CD14-positive monocyte (primary cell): Measurements from ENCODE around the gene NRK. TPM values are rescaled to one million over a fixed set of nuclear protein-coding genes. Genes with fewer than 3 reads are reported as not detected.

Experiments
- DNase-seq, 3 donors: peaks; one replicate each; pipeline ENCODE4 v3.0.0-alpha.2; 2011 to 2022
- H2AFZ ChIP-seq: 2 replicates; pipeline ENCODE4 v1.6.0; 2012; ENCODE audit warnings: mild to moderate bottlenecking, low read depth, low read length, inconsistent platforms; ENCODE audit not compliant: insufficient read depth, poor library complexity, severe bottlenecking
- H3K27ac ChIP-seq, 2 donors: 1 replicate in 1 of 2; 2 replicates in 1 of 2; pipeline ENCODE4 v1.5.1; 2012 to 2013; ENCODE audit warnings: low read length in 2 of 2, control low read depth in 1 of 2, inconsistent platforms in 1 of 2, low read depth in 1 of 2, mild to moderate bottlenecking in 1 of 2
- H3K27me3 ChIP-seq, 2 donors: one replicate each; pipeline versions ENCODE4 v1.6.0 to v1.6.1; 2011 to 2013; ENCODE audit warnings: low read length in 2 of 2; ENCODE audit not compliant: control insufficient read depth in 2 of 2, insufficient read depth in 2 of 2
- H3K36me3 ChIP-seq, 2 donors: replicated peaks in 1 of 2; 1 replicate in 1 of 2; 2 replicates in 1 of 2; pipeline versions ENCODE4 v1.5.1 to v1.6.1; 2012 to 2013; ENCODE audit warnings: low read length in 2 of 2, control low read depth in 1 of 2, inconsistent platforms in 1 of 2, mild to moderate bottlenecking in 1 of 2; ENCODE audit not compliant: insufficient read depth in 2 of 2, control insufficient read depth in 1 of 2
- H3K4me1 ChIP-seq, 2 donors: 1 replicate in 1 of 2; 2 replicates in 1 of 2; pipeline versions ENCODE4 v1.5.1 to v1.6.1; 2012 to 2013; ENCODE audit warnings: low read length in 2 of 2, control low read depth in 1 of 2, inconsistent platforms in 1 of 2, mild to moderate bottlenecking in 1 of 2, moderate library complexity in 1 of 2; ENCODE audit not compliant: insufficient read depth in 2 of 2, control insufficient read depth in 1 of 2
- H3K4me2 ChIP-seq: replicated peaks from 2 replicates; pipeline ENCODE3; 2012; ENCODE audit warnings: low read length, moderate library complexity, mild to moderate bottlenecking; ENCODE audit not compliant: poor library complexity, severe bottlenecking; ENCODE audit errors: extremely low read depth
- H3K4me3 ChIP-seq, 3 experiments: fragments of 200-600 bp in 1 of 3; sonication (generic) in 1 of 3; replicated peaks in 1 of 3; 1 replicate in 2 of 3; 2 replicates in 1 of 3; pipeline ENCODE4 v1.5.1; 2011 to 2013; ENCODE audit warnings: low read length in 3 of 3, mild to moderate bottlenecking in 3 of 3, control low read depth in 2 of 3, low read depth in 2 of 3, inconsistent platforms in 1 of 3, moderate library complexity in 1 of 3
- H3K79me2 ChIP-seq: 2 replicates; pipeline ENCODE4 v1.6.0; 2012; ENCODE audit warnings: mild to moderate bottlenecking, control low read depth, inconsistent platforms, low read length, moderate library complexity; ENCODE audit not compliant: insufficient read depth
- H3K9ac ChIP-seq: 2 replicates; pipeline ENCODE4 v1.6.0; 2017; ENCODE audit warnings: low read length, mild to moderate bottlenecking; ENCODE audit not compliant: insufficient read depth, poor library complexity, severe bottlenecking
- H3K9me3 ChIP-seq, 2 donors: replicated peaks in 1 of 2; 1 replicate in 1 of 2; 2 replicates in 1 of 2; pipeline versions ENCODE4 v1.5.1 to v1.6.1; 2012 to 2013; ENCODE audit warnings: low read length in 2 of 2, control low read depth in 1 of 2; ENCODE audit not compliant: control insufficient read depth in 1 of 2, insufficient read depth in 1 of 2
- H4K20me1 ChIP-seq: 2 replicates; pipeline ENCODE4 v1.6.0; 2012; ENCODE audit warnings: mild to moderate bottlenecking, low read length, control low read depth, moderate library complexity; ENCODE audit not compliant: insufficient read depth
- H3K27ac Mint-ChIP-seq, 7 donors: one replicate each; pipeline ENCODE4 v1.8.0; 2020; ENCODE audit warnings: mild to moderate bottlenecking in 7 of 7, mixed read lengths in 7 of 7, moderate library complexity in 6 of 7, inconsistent platforms in 2 of 7
- H3K27me3 Mint-ChIP-seq, 3 donors: one replicate each; pipeline ENCODE4 v1.8.0; 2021 to 2022; ENCODE audit warnings: low read depth in 3 of 3, mild to moderate bottlenecking in 3 of 3, mixed read lengths in 3 of 3, moderate library complexity in 3 of 3, inconsistent platforms in 1 of 3
- H3K36me3 Mint-ChIP-seq, 2 donors: one replicate each; pipeline ENCODE4 v1.8.0; 2020; ENCODE audit warnings: mixed read lengths in 2 of 2, inconsistent platforms in 1 of 2, mild to moderate bottlenecking in 1 of 2
- H3K4me1 Mint-ChIP-seq: one replicate; pipeline ENCODE4 v1.8.0; 2020; ENCODE audit warnings: mild to moderate bottlenecking, mixed read lengths
- H3K4me3 Mint-ChIP-seq, 2 donors: one replicate each; pipeline ENCODE4 v1.8.0; 2020; ENCODE audit warnings: mild to moderate bottlenecking in 2 of 2, mixed read lengths in 2 of 2, moderate library complexity in 1 of 2
- H3K9me3 Mint-ChIP-seq, 7 donors: one replicate each; pipeline ENCODE4 v1.8.0; 2020 to 2022; ENCODE audit warnings: mixed read lengths in 7 of 7, mild to moderate bottlenecking in 6 of 7, moderate library complexity in 6 of 7, inconsistent platforms in 2 of 7
- CTCF ChIP-seq: fragments of 200-600 bp; IDR thresholded peaks from one replicate; pipeline ENCODE4 v1.8.0; 2022; ENCODE audit warnings: antibody characterized with exemption, mild to moderate bottlenecking
- WGBS: methylation state at CpG from one replicate; pipeline ENCODE4 v1.1.5; 2013; ENCODE audit warnings: missing lambda C conversion rate; ENCODE audit not compliant: insufficient coverage; 5-methylcytosine and 5-hydroxymethylcytosine counted together
- intact Hi-C, 2 donors: fragments of 100-400 bp; cut with micrococcal nuclease; formaldehyde crosslinking; loops; one replicate each; pipeline versions ENCODE4 v1.15.0 to v1.15.1; 2023
- polyA plus RNA-seq, 3 donors: library from polyadenylated mRNA; depleted of rRNA in 1 of 3; unstranded in 2 of 3; stranded (reverse) in 1 of 3; fragments of 300-500 nt in 2 of 3; fragments of >200 nt in 1 of 3; fragmentation: Illumina TruSeq in 2 of 3; gene quantifications; 1 replicate in 2 of 3; 2 replicates in 1 of 3; pipeline ENCODE4 v1.2.3, GENCODE V29; 2012 to 2021

NRK gene
- polyA plus RNA-seq, 3 donors, result not detected

- Histone ChIP-seq H3K4me3 (no peak overlapping the region), H3K4me1 (no peaks in the 10 kb centered on the region), H3K4me2 (no peak overlapping the region), H3K9ac (no peak overlapping the region), H4K20me1 (no peaks in the 10 kb centered on the region), H3K79me2 (no peaks in the 10 kb centered on the region), H3K36me3 (no peaks in the 10 kb centered on the region), H3K9me3 (no peaks in the 10 kb centered on the region), H2AFZ (no peak overlapping the region), H3K27ac (no peak overlapping the region), H3K27me3 (no peaks in the 10 kb centered on the region)
- WGBS, result no CpG with 5 or more reads among the region's 3 CpGs
- no peaks in the 10 kb centered on the region for H3K4me1 Mint-ChIP-seq
- H3K27me3 Mint-ChIP-seq, result no peaks in the 10 kb centered on the region
- no peak overlapping the region for H3K4me3 Mint-ChIP-seq
- H3K36me3 Mint-ChIP-seq, result no peaks in the 10 kb centered on the region
- no peak for TF ChIP-seq CTCF
- H3K27ac Mint-ChIP-seq, result no peak overlapping the region
- peaks cover 0 to 3% (median 0%) of the 10 kb centered on the region in 7 donors for H3K9me3 Mint-ChIP-seq
- intact Hi-C loops, result no loop called here
- no peak for DNase-seq
Measured at GRCh38 chrX:105880491-105880890, 58.2 kb downstream of the NRK start.

GRCh38 chrX:105882581-105883275 lies 60.4 kb downstream of the NRK start:
- H3K4me1 Mint-ChIP-seq, result no peaks in the 10 kb centered on the region
- Histone ChIP-seq H3K27ac (no peak overlapping the region), H3K9me3 (no peaks in the 10 kb centered on the region), H3K36me3 (no peaks in the 10 kb centered on the region), H3K27me3 (no peaks in the 10 kb centered on the region), H3K4me2 (no peak overlapping the region), H3K4me1 (no peaks in the 10 kb centered on the region), H3K79me2 (no peaks in the 10 kb centered on the region), H3K4me3 (no peak overlapping the region), H3K9ac (no peak overlapping the region), H2AFZ (no peak overlapping the region), H4K20me1 (no peaks in the 10 kb centered on the region)
- WGBS, result no CpG with 5 or more reads among the region's 3 CpGs
- intact Hi-C loops, result no loop called here
- H3K27ac Mint-ChIP-seq, result no peak overlapping the region
- no peaks in the 10 kb centered on the region for H3K36me3 Mint-ChIP-seq
- TF ChIP-seq CTCF, result no peak
- peaks cover 0 to 3% (median 0%) of the 10 kb centered on the region in 7 donors for H3K9me3 Mint-ChIP-seq
- H3K27me3 Mint-ChIP-seq, result no peaks in the 10 kb centered on the region
- H3K4me3 Mint-ChIP-seq, result no peak overlapping the region
- no peak for DNase-seq
